ENCODE measurements around the gene TBC1D22B.

DNA sequence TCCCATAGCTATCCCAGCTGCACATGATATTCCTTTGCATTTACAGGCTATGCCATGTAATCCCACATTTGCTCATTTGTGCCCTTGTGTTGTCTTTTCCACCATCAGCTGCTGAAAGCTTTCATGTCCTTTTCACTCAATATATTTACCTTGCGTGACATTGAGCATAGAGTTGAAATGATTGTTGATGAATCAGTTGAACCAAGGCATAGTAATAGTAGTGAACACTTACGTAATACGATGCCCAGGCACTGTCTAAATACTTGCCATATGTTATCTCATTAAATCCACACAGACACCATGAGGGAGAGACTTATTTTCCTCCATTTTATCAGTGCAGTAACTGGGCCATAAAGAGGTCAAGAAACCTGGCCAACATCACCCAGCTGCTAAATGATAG is 109.3 kb downstream of the TBC1D22B start:
- TF ChIP-seq, protein P1, sequence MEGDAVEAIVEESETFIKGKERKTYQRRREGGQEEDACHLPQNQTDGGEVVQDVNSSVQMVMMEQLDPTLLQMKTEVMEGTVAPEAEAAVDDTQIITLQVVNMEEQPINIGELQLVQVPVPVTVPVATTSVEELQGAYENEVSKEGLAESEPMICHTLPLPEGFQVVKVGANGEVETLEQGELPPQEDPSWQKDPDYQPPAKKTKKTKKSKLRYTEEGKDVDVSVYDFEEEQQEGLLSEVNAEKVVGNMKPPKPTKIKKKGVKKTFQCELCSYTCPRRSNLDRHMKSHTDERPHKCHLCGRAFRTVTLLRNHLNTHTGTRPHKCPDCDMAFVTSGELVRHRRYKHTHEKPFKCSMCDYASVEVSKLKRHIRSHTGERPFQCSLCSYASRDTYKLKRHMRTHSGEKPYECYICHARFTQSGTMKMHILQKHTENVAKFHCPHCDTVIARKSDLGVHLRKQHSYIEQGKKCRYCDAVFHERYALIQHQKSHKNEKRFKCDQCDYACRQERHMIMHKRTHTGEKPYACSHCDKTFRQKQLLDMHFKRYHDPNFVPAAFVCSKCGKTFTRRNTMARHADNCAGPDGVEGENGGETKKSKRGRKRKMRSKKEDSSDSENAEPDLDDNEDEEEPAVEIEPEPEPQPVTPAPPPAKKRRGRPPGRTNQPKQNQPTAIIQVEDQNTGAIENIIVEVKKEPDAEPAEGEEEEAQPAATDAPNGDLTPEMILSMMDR (IDR thresholded peaks at IDR 0.05): no peak
- TF ChIP-seq EP300 (IDR thresholded peaks at IDR 0.05): no peak
